Activated naive CD8-positive, alpha-beta T cell treated with anti-CD3 and anti-CD28 coated beads, Interleukin-2, amount 50 U/mL, for 16 hours (primary cell): ENCODE data around the gene ARHGAP6.

Experiments
- DNase-seq: peaks from one replicate; pipeline ENCODE4 v3.0.0-alpha.2; 2020; ENCODE audit warnings: low read depth, low spot score

ARHGAP6 gene

DNA sequence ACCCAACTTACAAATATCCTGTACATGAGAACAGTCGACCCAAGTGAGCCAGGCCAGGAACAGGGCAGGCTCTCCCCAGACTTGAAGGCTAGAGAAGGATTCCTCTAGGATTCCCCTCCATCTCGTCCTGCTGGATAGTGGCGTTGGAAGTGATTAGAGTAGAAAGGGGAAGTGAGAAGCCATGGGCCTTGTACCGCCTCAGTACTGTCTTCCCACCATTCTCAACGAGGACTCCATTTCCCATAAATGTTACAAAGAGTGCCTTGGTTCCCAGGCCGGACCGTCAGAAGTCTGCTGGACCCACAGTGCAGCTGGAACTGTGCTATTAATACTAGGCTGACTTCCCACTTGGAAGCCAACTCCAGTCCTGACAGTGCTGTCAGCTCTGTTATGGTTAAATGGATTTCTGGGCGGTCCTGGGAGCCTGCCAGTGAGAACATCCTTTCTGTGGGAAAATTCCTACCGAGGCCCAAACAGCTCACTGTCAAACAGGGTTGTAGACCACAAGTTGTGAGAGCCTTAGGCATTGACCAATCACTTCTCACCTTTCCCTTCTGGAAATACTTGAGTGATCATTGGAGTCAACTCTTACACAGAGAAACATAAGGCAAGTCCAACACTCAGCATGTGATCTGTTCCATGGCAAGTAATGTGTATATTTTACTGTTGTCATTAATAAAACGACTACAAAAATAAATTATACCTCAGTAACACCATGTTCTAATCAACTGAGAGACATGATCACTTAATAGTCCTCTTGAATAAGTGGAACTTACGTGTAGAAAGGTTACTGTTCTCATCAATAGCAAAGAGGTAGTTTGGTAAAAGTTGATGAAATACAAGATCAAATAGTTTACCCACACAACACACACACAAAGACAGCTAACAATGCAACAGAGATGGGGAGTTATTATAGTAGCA, 314.1 kb downstream of the ARHGAP6 start:
- no peak for DNase-seq

DNA sequence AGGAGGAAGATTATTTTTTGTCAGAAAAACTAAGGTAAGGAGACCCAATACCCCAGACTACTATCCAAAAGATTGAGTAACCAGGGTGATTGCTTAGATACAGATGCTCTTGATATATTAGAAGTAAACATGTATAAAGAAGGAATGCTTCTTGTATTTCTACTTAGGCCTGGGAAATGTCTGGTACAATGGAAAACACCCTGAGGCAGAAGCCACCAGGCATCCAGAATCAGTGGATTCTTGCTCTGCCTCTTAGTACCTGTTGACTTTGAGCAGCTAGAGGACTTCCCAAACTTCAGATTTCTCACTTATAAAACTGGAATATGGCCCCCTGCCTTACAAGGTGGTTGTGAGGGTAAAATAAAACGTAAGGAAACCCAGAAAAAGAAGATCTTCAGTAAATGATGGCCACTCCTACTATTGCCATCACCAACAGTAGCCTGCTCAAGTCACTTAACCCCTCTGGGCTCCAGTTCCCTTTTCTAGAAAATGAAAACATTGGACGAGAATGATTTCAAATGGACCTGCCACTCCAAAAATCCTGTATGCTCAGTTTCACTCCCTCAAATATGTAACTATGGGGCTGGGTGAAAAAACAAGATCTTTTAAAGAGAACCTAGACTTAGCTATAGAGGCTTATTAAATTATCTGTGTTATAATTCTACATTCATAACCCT, 315.9 kb downstream of the ARHGAP6 start:
- DNase-seq: no peak

DNA sequence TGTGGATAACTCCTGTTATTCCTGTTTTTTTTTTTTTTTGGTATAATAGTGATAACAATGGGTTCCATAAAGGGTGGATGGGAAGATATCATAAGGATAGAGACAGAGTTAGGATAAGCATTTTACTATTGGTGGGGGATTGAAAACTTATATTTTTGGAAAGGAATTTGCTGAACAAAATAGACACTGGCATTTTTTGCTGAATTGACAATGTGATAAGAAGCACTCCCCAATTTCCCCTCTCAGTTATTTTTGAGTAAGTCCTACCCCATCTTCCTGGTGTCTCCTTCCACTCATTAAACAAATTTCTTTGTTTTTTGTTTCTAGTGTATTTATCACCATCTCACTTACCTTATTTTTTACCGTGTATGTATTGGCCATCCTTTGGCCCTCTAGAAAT, 316.7 kb downstream of the ARHGAP6 start:
- no peak for DNase-seq

DNA sequence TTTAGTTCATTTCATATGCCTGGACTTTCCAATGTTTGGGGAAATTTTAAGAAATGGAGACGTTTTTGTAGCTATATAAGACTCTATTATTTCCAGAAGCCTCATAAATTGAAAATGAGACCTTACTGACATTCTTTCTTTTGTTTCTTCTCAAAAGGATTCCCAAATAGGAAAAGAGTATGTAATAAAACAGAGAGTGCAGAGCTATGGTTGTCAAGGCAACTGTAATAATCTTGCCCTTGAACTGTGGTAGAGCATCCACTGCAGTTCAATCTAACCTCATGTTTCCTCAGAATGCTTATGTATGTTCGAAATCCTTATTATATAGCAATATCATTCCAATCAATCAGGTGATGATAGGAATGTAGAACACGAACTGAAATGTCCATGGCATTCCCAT, 318.4 kb downstream of the ARHGAP6 start:
- DNase-seq: no peak

DNA sequence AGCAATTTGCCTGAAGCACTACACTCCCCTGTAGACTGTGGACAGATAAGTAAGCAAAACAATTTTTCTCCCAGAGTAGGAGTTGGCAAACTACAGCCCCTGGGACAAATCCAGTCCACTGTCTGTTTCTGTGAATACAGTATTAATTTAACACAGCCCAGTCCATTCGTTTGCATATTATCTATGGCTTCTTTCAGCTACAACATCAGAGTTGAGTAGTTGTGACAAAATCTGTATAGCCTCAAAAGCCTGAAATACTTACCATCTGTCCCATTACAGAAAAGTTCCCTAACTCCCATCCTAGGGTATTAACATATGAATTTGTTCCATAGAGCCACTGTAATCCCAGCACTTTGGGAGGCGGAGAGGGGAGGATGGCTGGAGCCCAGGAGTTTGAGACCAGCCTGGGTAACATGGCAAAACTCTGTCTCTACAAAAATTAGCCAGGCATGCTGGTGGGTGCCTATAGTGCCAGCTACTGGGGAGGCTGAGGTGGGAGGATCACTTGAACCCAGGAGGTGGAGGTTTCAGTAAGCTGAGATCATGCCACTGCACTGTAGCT, 319.5 kb downstream of the ARHGAP6 start:
- DNase-seq: no peak

DNA sequence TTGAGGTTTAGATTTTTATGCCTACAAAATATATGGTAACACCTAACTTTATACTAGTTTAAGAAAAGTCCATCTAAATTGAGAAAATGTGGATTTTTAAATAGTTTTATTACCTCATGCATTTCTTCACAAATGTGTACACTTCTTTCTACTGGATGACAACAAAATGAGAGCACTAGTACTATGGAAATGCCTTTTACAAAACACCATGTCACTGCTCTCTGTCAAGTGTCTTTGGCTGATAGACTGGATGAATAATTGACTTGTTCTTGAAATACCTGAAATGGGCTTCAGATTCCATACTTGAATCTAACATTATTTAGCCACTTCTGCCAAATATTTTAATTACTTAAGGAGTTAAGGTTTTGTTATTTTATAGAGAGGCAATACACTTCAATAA, 323.0 kb downstream of the ARHGAP6 start:
- DNase-seq: no peak

DNA sequence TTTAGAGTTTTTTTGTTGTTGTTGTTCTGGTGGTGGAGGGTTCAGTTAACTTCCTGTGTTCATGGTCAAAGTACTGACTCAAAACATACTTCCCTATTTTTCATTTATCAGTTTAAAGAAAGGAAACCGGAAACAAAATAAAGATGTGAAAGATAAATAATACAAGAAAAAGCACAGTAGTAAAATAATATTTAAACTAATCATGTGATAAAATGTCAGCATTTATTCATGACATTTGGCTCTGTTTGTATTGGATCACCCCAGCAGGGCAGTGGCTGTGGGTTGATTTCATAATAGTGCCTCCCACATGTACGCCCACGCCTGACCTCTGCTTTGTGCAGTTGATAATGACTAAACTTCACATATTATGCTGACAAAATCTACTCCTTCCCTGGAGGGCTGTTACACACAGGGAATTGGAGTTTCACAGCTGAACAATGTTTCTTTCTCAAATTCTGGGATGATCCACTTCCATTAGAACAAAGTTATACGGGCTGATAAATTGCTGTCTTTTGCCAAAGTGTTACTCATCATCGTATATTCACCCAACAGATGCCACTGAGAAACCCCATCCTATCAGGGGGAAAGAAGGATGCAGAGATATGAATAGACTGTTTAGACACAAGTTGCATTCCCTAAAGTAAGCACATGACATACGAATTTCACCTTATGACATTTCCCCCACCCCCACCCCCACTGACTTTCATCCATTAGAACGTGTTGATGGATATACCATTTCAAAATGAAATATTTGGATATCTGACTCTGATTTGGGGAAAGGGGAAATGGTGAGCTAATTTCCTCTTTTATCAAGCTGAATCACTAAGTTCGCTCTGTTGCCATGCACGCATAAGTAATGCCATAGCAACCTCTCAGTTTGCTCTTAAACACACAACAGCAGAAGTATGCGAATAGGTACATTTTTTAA, 324.2 kb downstream of the ARHGAP6 start:
- DNase-seq: no peak

DNA sequence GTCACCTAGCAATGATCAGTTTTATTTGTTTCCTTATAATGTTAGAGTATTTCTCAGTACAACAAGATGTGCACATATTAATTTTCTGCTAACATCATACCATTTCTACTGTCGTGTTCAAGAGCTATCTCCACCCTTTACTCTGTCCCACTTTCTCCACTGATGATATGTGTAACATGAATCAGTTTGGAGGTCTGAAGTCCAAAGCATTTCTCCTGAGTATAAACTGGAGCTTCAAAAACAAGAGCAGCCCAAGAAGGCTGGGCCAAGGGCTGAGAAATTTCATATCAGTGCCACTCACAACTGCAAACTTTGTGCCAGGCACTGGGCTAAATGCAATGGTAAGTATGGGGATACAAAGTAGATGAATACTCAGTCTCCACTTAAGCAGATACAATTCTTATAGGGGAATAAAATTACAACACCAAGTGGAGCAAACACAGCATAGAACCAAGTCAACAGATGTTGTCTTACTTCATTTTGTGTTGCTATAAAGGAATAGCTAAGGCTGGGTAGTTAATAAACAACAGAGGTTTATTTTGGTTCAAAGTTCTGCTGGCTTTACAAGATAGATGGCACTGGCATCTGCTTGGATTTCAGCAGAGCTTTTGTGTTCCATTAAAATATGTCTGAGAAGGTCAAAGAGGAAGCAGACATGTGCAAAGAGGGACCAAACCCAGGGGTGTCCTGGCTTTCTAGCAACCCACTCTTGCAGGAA, 328.3 kb downstream of the ARHGAP6 start:
- DNase-seq: no peak

DNA sequence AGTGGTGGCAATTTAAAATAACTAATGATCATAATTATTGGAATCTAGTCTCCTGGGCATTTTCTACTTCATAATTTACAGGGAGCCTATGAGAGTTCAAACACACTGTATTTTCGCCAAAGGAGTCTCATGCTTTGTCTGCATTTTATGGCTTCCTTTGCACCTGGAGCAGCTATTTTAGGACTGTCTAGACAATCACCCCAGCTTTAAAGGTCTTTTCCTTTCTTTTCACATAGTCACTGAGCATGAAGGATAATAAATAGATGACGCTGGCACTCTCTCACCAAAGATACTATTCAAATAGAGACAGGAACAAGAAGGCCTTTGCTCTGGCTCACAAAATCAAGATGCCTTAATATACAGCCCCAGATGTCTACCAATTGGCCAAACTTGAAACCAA, 329.5 kb downstream of the ARHGAP6 start:
- no peak for DNase-seq

DNA sequence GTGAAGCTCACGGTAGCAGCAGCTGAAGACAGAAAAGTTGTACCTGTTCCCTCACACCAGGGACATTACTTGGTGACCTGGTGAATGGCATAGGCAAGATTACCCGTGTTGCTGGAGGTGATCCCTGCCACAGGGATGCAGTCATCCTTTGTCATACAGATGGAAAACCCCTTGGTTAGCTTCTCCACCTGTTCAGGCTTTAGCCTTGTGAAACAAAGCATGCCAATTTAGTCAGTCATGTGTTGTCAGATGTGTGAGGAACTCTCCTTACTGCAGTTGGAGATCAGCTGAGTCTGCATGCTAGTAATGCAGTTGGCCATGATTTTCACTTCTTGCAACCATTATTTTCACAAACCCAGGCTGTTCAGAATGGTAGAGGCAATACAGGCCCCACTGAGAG, 331.6 kb downstream of the ARHGAP6 start:
- DNase-seq: no peak

DNA sequence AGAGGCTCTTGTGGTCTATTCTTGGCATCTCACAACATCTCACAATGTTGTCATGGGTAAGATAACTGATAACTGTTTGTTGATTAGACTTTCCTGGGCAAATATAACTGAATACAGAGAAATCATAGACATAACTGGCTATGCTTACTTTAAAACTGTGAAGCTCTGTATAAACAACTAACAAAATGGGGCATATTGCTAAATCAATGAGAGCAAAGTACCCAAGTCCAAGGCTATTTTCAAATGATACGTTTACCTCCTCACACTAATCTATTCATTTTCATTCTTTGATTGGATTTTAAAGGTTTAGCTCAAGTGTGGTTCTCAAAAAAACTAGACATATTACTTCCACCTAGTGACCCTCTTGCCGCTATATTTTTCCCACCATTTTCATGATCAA, 333.9 kb downstream of the ARHGAP6 start:
- DNase-seq: no peak

DNA sequence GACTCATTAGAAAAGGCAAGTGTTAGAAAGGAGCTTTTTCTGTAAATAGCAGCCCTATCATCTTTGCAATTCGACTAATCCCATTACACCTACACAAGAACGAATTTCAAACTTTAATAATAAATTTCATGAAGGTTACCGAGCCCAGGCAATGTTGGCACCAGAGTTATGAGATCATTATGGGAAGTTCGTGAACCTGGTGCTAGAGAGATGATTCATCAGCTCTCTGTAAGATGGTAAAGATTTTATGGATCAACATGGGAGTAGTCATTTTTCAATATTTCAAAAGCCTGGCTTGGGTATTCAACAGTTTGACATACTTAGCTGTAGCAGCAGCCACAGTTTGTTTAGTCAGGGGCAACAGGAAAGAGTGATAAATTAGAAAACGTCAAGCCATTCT, 336.7 kb downstream of the ARHGAP6 start:
- no peak for DNase-seq

DNA sequence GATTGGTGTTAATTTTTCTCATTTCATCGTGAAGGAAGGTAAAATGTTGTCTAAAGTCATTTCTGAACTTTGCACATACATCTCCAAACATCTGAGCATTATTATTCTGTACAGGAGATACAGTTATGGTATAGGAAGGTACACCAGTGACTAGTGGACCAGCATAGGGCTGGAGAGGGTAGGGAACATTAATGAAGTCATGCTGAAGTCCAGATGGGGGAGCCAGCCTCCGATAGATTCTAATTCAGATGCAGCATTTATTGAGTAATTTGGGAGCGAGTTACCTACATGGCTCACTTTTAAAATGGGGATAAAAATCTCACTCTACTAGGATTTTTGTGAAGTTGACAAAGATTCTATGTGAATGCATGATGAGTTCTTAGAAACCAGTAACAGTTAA, 337.6 kb downstream of the ARHGAP6 start:
- no peak for DNase-seq

DNA sequence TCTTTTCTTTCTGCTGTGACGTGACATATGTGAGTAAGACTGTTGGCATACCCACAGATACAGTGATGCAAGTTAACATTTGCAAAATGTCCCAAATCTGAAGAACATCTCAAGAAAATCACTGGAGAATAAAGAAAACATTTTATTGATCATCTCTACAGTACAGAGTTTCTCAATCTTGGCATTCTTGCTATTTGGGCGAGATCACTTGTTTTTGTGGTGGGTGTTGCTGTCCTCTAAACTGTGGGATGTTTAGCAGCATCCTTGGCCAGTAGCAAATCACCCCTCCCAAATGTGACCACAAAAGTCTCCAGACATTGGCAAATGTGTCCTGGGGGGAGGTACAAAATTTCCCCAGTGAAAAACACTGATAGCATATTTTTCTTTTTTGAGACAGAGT, 343.7 kb downstream of the ARHGAP6 start:
- DNase-seq: no peak

DNA sequence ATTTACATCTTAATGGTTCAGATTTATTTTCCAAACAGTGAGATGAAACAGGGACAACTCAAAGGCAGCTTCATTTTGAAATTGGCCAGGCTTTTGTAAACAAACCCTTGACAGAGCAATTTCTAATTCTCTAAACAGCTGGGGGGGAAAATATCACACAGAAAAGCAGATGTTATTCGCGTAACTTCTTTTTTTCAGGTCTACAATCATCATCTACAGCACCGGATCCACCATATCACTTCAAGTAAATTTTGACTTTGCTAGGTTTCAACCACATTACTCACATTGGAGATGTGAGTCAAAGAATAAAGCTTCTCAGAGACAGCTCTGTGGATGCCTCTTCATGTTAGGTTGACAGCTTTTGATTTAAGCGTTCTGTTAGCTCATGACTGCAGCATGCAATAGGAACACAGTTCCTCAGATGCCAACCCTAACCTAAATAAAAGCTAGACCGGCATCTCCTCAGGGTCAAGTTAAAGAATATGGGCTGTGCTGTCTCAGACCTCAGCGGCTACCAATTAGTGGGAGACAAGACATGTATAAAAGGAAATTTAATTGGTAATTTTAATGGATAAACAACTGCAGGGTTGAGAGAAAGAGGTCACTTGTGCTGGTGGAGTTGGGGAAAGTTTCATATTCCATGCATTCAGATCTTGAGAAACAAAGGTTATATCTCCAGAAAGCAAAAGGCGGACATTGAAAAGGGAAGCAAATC, 345.8 kb downstream of the ARHGAP6 start:
- DNase-seq: no peak

DNA sequence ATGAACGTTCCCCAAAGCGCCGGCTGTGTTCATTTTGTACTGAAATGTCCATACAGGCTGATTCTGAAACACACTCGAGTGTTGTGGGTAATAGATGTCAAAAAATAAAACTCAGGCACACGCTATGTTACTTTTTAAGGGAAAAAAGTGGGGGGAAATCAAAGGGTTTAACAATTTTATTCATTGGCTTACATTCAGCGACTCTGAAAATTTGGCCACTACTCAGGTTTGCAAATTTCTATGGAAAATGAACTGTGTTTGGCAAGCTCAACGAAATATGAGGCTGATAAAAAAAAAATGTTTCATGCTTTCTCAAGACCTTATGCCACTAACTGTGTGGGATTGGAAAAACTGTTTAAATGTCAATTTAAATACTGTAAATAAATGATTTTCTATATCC, 354.0 kb downstream of the ARHGAP6 start:
- DNase-seq: no peak

DNA sequence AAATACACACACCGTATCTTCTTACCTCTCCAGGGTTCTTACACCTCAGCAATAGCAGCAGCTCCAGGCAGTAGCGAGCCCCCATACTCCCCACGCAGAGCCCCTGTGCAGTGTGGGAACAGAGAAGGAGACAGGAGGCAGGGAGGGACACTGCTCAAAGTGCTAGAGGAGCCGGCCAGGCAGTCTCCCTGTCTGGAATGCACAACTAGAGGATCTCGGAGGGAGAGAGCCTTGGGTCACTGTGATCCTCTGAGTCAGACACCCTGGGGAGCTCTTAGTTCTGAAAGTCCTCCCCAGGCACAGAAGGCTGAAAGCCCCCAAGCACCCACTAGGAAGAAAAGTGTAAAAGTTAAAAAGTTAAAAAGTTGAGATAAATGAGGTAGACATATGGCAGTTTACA, 356.5 kb downstream of the ARHGAP6 start:
- no peak for DNase-seq

DNA sequence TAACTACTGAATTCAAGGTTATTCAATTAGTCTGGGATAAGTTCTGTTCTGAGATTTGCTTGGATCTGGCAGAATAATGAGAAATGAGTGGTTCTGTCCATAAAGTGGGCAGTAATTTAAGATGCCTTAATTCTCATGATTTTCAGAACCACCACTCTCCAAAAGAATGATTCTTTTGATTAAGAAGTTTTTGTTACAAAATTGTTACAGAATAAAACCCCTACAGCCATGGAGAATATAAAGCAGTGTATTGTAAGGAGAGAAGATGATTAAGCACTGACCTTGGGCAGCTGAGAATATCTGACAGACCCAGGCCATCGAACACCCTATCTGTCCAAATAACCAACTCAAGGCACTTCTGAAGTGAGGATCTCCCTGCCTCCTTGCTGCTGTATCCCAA, 360.1 kb downstream of the ARHGAP6 start:
- DNase-seq: no peak

DNA sequence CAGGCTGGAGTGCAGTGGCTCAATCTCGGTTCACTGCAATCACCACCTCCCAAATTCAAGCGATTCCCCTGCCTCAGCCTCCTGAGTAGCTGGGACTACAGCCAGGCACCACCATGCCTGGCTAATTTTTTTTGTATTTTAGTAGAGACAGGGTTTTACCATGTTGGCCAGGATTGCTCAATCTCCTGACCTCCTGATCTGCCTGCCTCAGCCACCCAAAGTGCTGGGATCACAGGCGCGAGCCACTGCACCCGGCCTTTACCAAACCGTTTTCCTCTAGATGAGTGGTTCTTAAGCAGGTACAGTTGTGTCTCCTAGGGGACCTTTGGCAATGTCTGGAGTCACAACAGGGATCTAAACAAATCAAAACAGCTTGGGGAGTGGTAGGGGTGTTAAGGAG, 360.9 kb downstream of the ARHGAP6 start:
- DNase-seq: no peak

DNA sequence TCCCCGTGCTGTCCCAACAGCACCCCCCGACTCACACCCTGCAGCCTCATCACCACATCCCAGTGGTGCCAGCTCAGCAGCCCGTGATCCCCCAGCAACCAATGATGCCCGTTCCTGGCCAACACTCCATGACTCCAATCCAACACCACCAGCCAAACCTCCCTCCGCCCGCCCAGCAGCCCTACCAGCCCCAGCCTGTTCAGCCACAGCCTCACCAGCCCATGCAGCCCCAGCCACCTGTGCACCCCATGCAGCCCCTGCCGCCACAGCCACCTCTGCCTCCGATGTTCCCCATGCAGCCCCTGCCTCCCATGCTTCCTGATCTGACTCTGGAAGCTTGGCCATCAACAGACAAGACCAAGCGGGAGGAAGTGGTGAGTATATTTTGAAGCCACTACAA, 367.1 kb downstream of the ARHGAP6 start:
- no peak for DNase-seq
